ENCODE data around the gene HDAC9. TPM values are rescaled to one million over a fixed set of nuclear protein-coding genes. Genes with fewer than 3 reads are reported as not detected.

Gene HDAC9
- total RNA-seq, 3 donors from 2014 or later (not counting 1 experiment from before 2014, with no cell fraction given) = 19.1 to 41.1 (median 24.1) TPM

DNA sequence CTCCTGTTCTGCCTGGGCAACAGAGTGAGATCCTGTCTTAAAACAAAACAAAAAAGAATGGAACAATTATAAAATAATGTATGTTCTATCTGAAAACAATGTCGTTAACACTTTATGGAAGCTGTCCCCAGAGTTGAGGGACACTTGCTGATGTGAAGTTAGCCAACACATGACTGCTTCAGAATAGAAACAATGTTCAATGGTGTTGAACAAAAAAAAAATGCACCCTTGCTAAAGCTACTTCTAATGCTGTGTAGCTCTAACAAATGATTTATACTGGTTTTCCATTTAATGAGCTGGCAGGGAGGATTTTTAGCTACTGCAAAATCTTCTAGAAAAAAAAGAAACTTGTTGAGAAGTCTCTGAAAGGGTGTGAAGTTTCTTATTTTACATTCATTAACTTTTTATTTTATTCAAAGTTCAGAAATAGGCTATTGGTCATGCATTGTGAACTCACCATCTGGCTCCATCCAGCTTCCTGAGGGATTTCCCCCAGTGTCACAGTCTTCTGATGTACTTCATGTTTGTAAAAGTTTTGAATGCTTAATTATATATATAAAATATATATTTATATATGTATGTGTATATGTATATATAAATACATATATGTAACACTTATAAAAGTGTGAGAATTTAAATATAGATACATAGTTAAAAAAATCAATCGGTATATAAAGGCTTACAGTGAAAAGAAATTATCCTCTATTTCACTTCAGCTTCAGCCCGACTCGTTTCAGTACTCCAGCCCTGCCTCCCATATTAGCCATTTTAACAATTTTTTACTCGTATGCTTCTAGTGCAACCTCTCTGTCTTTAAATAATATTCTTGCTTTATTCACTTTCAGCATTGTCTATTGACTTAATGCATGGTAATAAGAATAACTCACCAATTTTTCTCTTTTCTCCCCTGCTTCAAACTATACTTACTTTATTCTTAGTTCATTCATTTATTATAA lies 35.0 kb downstream of the HDAC9 start:
- DNase-seq (no peak), ATAC-seq (no peak)
- WGBS (ENCODE audit: insufficient coverage) = 72% methylated on average over 4 of the region's 5 CpGs
- Mint-ChIP-seq H3K27me3 (ENCODE audit: low read depth in 2 of 2) (no peaks in the 10 kb centered on the region), H3K36me3 (no peaks in the 10 kb centered on the region), H3K4me3 (no peak overlapping the region), H3K4me1 (peaks cover 5 to 6% of the 10 kb centered on the region in 2 donors), H3K27ac (no peak overlapping the region), H3K9me3 (no peaks in the 10 kb centered on the region)
- Histone ChIP-seq H3K36me3 (ENCODE audit: control insufficient read depth, insufficient read depth, low read length) (no peaks in the 10 kb centered on the region), H3K4me1 (ENCODE audit: control insufficient read depth, insufficient read depth, low read length) (no peaks in the 10 kb centered on the region), H3K9me3 (ENCODE audit: control insufficient read depth, insufficient read depth, low read length) (no peaks in the 10 kb centered on the region), H3K27ac (ENCODE audit: low read length) (peak overlapping the region; percentile 52), H3K27me3 (ENCODE audit: control insufficient read depth, insufficient read depth, low read length) (no peaks in the 10 kb centered on the region), H3K4me3 (ENCODE audit: low read length) (no peak overlapping the region)
- TF ChIP-seq, protein P1, sequence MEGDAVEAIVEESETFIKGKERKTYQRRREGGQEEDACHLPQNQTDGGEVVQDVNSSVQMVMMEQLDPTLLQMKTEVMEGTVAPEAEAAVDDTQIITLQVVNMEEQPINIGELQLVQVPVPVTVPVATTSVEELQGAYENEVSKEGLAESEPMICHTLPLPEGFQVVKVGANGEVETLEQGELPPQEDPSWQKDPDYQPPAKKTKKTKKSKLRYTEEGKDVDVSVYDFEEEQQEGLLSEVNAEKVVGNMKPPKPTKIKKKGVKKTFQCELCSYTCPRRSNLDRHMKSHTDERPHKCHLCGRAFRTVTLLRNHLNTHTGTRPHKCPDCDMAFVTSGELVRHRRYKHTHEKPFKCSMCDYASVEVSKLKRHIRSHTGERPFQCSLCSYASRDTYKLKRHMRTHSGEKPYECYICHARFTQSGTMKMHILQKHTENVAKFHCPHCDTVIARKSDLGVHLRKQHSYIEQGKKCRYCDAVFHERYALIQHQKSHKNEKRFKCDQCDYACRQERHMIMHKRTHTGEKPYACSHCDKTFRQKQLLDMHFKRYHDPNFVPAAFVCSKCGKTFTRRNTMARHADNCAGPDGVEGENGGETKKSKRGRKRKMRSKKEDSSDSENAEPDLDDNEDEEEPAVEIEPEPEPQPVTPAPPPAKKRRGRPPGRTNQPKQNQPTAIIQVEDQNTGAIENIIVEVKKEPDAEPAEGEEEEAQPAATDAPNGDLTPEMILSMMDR (IDR thresholded peaks at IDR 0.05) = no peak
- intact Hi-C loops (cut with micrococcal nuclease) = no loop called here

DNA sequence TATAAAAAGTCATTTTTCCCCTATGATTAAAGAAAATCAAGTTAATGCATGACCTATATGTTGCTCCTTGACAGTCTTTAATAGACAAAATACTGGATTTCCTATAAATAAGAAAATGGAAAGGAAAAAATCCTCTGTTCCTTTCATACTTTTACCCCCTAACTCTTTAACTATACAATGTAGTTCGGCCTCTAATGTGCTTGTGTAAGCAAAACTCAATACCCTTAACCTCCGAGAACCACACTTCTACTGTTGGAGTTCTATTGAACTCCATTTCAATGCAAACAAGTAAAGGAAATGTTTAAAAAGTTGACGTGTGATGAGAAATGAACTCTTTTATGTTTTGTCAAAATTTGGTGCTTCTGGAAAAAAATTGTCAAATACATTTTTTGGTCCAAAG lies 36.0 kb downstream of the HDAC9 start:
- ATAC-seq = no peak
- H3K4me3 Mint-ChIP-seq = no peak overlapping the region
- Histone ChIP-seq H3K27me3 (ENCODE audit: control insufficient read depth, insufficient read depth, low read length) (no peaks in the 10 kb centered on the region), H3K4me1 (ENCODE audit: control insufficient read depth, insufficient read depth, low read length) (no peaks in the 10 kb centered on the region), H3K36me3 (ENCODE audit: control insufficient read depth, insufficient read depth, low read length) (no peaks in the 10 kb centered on the region), H3K9me3 (ENCODE audit: control insufficient read depth, insufficient read depth, low read length) (no peaks in the 10 kb centered on the region), H3K27ac (ENCODE audit: low read length) (no peak overlapping the region), H3K4me3 (ENCODE audit: low read length) (no peak overlapping the region)
- H3K9me3 Mint-ChIP-seq = no peaks in the 10 kb centered on the region
- no peak for DNase-seq
- 100% methylated on average over 2 of the region's 3 CpGs for WGBS (ENCODE audit: insufficient coverage)
- H3K4me1 Mint-ChIP-seq = peaks cover 3% of the 10 kb centered on the region in 2 donors
- intact Hi-C loops (cut with micrococcal nuclease) = no loop called here
- no peaks in the 10 kb centered on the region for H3K27me3 Mint-ChIP-seq (ENCODE audit: low read depth in 2 of 2)
- no peak overlapping the region for H3K27ac Mint-ChIP-seq
- TF ChIP-seq, protein P1 (IDR thresholded peaks at IDR 0.05) = no peak
- H3K36me3 Mint-ChIP-seq = no peaks in the 10 kb centered on the region

DNA sequence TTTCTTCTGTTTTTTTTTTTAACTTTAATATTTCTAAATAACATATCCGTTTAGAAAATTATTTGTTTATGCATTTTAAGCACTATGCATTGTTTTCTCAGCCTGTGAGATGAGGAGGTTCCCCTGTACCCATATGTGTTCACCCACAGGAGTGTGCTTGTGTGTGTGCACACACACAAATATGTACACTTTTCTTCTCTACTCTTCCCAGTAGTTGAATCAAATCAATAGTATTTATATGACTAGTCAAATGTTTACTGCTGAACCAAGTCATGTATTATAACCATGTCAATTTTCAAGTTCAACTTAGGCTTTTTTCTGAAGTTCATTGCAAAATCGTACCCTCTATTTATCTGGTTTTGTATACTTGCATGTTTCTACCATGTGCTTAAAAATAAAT lies 37.3 kb downstream of the HDAC9 start:
- no peak overlapping the region for H3K4me3 ChIP-seq (ENCODE audit: low read length)
- H3K36me3 ChIP-seq (ENCODE audit: control insufficient read depth, insufficient read depth, low read length) = no peaks in the 10 kb centered on the region
- WGBS (ENCODE audit: insufficient coverage) = 78% methylated on average over 1 of the region's 2 CpGs
- ATAC-seq (no peak), DNase-seq (no peak)
- Mint-ChIP-seq H3K9me3 (no peaks in the 10 kb centered on the region), H3K36me3 (no peaks in the 10 kb centered on the region), H3K4me3 (no peak overlapping the region), H3K27ac (no peak overlapping the region), H3K4me1 (no peaks in the 10 kb centered on the region), H3K27me3 (ENCODE audit: low read depth in 2 of 2) (no peaks in the 10 kb centered on the region)
- intact Hi-C loops (cut with micrococcal nuclease) = no loop called here
- no peaks in the 10 kb centered on the region for H3K27me3 ChIP-seq (ENCODE audit: control insufficient read depth, insufficient read depth, low read length)
- H3K4me1 ChIP-seq (ENCODE audit: control insufficient read depth, insufficient read depth, low read length) = no peaks in the 10 kb centered on the region
- TF ChIP-seq, protein P1 (IDR thresholded peaks at IDR 0.05) = no peak
- no peak overlapping the region for H3K27ac ChIP-seq (ENCODE audit: low read length)
- H3K9me3 ChIP-seq (ENCODE audit: control insufficient read depth, insufficient read depth, low read length) = no peaks in the 10 kb centered on the region

Data from natural killer cell (primary cell).